ENCODE results near the gene ZGPAT. TPM values are rescaled to one million over a fixed set of nuclear protein-coding genes. Genes with fewer than 3 reads are reported as not detected.

Gene ZGPAT
- total RNA-seq, 1 donor = 11.8 TPM

DNA sequence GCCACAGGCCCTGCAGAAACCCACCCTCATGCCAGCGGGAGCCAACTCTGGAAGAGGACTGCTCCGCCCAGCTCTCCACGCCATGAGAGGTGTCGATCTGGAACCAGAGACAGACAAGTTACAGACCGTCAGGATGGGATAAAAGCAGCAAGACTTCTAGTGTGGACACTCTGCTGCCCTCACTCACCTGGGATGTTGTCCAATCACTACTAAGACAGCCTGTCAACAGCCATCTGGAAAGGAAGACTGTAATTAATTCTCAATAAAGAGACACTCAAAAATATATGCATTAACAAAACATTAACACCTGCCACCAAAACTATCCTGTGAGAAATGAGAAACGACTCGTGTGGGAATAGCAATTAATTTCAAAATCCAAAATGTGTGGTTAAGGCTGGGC, 60.0 kb downstream of the ZGPAT start:
- DNase-seq (ENCODE audit: low read depth) = no peak
- H3K4me3 ChIP-seq (ENCODE audit: low read depth, low read length) = no peak overlapping the region
- TF ChIP-seq, protein P1, sequence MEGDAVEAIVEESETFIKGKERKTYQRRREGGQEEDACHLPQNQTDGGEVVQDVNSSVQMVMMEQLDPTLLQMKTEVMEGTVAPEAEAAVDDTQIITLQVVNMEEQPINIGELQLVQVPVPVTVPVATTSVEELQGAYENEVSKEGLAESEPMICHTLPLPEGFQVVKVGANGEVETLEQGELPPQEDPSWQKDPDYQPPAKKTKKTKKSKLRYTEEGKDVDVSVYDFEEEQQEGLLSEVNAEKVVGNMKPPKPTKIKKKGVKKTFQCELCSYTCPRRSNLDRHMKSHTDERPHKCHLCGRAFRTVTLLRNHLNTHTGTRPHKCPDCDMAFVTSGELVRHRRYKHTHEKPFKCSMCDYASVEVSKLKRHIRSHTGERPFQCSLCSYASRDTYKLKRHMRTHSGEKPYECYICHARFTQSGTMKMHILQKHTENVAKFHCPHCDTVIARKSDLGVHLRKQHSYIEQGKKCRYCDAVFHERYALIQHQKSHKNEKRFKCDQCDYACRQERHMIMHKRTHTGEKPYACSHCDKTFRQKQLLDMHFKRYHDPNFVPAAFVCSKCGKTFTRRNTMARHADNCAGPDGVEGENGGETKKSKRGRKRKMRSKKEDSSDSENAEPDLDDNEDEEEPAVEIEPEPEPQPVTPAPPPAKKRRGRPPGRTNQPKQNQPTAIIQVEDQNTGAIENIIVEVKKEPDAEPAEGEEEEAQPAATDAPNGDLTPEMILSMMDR (IDR thresholded peaks at IDR 0.05; ENCODE audit: insufficient read depth, low read length) = no peak

DNA sequence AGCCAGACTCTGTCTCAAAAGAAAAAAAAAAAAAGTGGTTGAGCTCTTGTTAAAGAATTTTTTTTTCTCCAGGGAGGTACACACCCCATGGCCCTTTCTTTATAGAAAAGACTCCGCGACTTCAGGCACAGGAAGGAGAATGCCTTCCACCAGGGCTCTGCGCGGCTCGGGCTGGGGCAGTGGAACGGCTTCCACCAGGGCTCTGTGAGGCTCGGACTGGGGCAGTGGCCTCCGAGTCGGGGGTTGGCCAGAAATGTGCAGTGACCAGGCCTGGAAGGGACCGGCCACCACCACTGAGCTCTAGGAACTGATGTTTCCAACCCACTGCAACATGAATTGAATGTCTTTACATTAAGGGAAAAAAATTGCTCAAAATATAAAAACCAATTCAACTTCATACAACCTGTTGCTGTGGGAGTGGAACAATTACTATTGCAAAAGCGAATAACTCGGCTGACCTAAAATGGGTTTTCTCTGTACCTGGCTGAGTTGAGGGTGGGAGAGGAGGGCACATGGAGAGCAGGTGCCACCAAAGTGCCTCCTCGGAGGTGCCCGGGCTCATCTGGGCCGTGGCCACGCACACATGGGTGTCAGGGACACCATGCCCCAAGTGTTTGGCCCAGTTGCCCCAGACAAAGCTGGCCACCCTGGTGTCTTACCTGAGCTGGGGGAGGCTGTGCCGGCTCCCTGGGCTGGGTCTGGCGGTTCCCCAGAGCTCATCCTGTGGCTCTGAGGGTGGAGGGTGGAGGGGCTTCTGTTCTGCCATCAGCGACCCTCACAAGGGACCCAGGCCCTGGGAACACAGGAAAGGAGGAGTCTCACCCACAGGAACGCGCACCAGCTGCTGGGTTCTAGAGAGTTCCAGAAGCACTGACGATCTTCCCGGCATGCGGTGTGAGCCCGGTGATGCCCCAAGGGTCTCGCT, 61.0 kb downstream of the ZGPAT start:
- TF ChIP-seq, protein P1 (IDR thresholded peaks at IDR 0.05; ENCODE audit: insufficient read depth, low read length) = no peak
- H3K4me3 ChIP-seq (ENCODE audit: low read depth, low read length) = no peak overlapping the region
- DNase-seq (ENCODE audit: low read depth) = no peak

DNA sequence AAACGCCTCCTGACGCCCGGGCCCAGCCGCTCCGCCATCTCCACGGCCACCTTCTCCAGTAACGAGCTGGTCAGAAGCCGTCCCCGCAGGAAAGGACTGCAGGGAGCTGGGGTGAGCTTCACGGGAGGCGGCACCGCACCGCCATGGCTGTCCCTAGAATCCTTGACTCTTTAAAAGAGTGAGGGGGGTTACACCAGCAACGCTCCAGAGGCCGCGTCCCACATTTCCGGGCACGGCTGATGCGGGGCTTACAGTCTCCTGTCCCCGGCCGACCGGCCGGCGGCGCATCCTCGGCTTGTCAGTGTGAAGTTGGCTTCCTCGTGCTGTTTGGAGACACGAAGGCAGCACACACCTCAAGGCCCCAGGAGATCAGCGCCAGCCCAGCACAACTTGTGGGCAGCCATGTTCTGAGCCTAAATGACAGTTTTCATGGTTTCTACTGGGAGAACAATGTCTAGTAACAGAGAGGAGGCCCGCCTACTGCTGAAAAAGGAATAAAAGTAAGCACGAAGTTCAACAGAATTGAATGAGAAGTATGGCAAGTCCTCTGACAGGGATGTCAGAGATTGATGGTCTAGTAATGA, 62.1 kb downstream of the ZGPAT start:
- TF ChIP-seq, protein P1 (IDR thresholded peaks at IDR 0.05; ENCODE audit: insufficient read depth, low read length) = no peak
- no peak overlapping the region for H3K4me3 ChIP-seq (ENCODE audit: low read depth, low read length)
- DNase-seq (ENCODE audit: low read depth) = no peak

DNA sequence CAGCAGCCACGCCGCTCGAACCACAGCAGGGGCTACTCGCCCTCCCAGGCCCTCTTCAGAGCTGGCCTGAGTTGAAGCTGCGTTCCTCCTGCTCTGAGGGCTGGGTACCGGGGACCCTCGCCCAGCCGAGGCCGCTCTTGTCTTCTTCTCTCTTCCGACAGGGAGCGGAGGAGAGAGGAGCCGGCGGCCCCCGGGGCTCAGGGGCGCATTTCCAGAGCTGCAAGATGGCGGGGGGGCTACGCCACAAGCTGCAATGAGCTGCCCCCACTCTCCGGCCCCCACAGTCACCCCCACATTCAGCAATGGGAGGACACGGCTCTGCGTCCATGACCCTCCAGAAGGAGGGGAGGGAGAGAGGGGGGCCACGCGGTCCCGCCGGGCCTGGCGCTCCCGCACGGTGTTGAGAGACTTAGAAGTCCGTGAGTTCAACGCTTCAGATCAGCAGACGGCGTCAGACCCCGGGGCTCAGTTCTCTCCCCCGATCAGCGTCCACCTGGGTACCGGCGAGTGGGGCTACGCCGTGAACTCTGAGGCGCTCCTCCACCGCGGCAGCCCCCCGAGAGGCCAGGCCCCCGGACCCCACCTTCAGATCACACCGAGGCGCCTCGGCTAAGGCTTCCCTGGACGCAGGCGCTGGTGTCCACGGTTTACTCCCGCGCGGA, 63.3 kb downstream of the ZGPAT start:
- TF ChIP-seq, protein P1 (IDR thresholded peaks at IDR 0.05; ENCODE audit: insufficient read depth, low read length) = no peak
- no peak overlapping the region for H3K4me3 ChIP-seq (ENCODE audit: low read depth, low read length)
- DNase-seq (ENCODE audit: low read depth) = no peak

DNA sequence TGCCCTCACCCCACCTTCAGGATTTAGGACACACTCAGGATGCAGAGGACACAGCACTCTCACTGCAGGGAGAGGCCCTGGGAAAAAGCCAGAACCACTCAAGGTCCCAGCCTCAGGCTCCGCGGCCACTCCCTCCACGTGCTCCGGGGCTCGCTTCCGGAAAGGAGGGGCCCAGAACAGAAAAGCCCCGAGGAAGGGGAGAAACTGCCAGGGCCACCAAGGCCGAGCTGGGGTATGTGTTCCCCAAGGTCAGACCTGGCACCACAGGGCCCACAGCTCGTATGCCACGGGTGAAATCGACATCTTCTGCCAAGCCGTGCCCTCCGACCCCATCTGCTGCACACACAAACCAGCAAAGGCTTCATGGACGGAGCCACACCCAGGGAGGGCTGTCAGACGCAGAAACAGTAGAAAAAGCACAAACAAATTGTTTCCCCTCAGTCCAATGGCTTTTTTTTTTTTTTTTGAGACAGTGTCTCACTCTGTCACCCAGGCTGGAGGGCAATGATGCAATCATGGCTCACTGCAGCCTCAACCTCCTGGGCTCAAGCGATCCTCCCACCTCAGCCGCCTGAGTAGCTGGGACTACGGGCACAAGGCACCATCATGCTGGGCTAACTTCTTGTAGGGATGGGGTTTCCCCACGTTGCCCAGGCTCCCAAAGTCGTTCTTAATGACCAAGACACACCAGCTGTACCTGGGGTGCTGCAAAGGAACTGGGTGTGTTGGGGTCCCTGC, 65.1 kb downstream of the ZGPAT start:
- no peak for DNase-seq (ENCODE audit: low read depth)
- TF ChIP-seq, protein P1 (IDR thresholded peaks at IDR 0.05; ENCODE audit: insufficient read depth, low read length) = no peak

DNA sequence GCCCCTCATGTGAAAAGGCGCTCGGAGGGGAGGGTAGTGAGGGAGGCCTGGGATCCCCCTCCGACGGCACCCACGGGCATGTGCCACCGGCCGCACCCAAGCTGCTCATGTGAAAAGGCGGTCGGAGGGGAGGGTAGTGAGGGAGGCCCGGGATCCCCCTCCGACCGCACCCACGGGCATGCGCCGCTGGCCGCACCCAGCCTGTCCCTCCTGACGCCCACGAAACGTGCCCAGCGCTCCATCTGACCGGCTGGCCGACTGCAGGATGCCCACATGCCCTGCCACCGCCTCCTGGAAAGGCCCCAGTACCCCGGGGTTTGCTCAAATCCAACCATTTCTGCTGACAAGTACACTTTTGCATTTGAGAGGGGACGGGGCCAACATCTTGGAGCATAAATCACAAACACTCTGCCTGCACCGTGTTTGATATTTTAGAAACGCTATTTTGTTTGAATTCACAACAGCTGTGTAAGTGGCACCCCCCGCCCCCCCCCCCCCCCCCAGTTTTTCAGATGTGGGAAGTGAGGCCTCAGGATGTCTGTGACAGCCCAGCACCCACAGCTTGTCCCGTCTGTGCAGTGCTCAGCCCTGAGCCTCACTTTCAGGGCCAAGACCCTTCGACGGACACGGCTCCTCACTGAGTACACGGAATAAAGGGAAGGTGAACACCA, 65.9 kb downstream of the ZGPAT start:
- H3K4me3 ChIP-seq (ENCODE audit: low read depth, low read length) = no peak overlapping the region
- TF ChIP-seq, protein P1 (IDR thresholded peaks at IDR 0.05; ENCODE audit: insufficient read depth, low read length) = no peak
- no peak for DNase-seq (ENCODE audit: low read depth)

More for the DNA sequence above, 65.1 kb downstream of the ZGPAT start:
- H3K4me3 ChIP-seq (ENCODE audit: low read depth, low read length) = no peak overlapping the region
